Astrocyte of the spinal cord (primary cell): ENCODE results near the gene PRICKLE4.

ENCODE experiments used
- DNase-seq: peaks from one replicate; pipeline ENCODE4 v3.0.0; 2011; ENCODE audit warnings: low read depth, low spot score
- H3K4me3 ChIP-seq: 2 replicates; pipeline ENCODE4 v1.5.1; 2011; ENCODE audit warnings: low read depth, mild to moderate bottlenecking, low read length, moderate library complexity
- CTCF ChIP-seq: IDR thresholded peaks from 2 replicates; pipeline ENCODE4 v1.5.1; 2012; ENCODE audit warnings: low read depth, mild to moderate bottlenecking, low read length, inconsistent platforms
- in situ Hi-C: cut with HindIII; loops from 2 replicates; pipeline ENCODE4 v1.10.0; 2017; ENCODE audit warnings: low sequenced_read_pairs

Gene PRICKLE4

GRCh38 chr6:41747256-41748101 lies 33.1 kb upstream of the PRICKLE4 start, which contains the start of gene PGC:
Gene PGC (minus strand): TSS chr6:41747397. CDS start chr6:41747334, 63 bp downstream.
- no peak for TF ChIP-seq CTCF
- in situ Hi-C loops, result no loop called here
- H3K4me3 ChIP-seq, result no peak within 1 kb of the TSS
- no peak for DNase-seq

GRCh38 chr6:41748102-41748477 lies 32.5 kb upstream of the PRICKLE4 start:
- DNase-seq, result no peak
- no peak overlapping the region for H3K4me3 ChIP-seq
- in situ Hi-C loops, result no loop called here
- TF ChIP-seq CTCF, result no peak

GRCh38 chr6:41748542-41748941 lies 32.0 kb upstream of the PRICKLE4 start:
- no peak for TF ChIP-seq CTCF

GRCh38 chr6:41750374-41750773 lies 30.2 kb upstream of the PRICKLE4 start:
- in situ Hi-C loops, result no loop called here
- H3K4me3 ChIP-seq, result no peak overlapping the region
- no peak for TF ChIP-seq CTCF
- DNase-seq, result no peak

More at GRCh38 chr6:41748542-41748941, 32.0 kb upstream of the PRICKLE4 start:
- H3K4me3 ChIP-seq, result no peak overlapping the region
- in situ Hi-C loops, result no loop called here
- no peak for DNase-seq

GRCh38 chr6:41755895-41756294 lies 24.7 kb upstream of the PRICKLE4 start:
- H3K4me3 ChIP-seq, result no peak overlapping the region
- no peak for DNase-seq
- in situ Hi-C loops, result no loop called here
- TF ChIP-seq CTCF, result no peak

- in situ Hi-C loops, result no loop called here
- TF ChIP-seq CTCF, result no peak
- no peak overlapping the region for H3K4me3 ChIP-seq
- no peak for DNase-seq
These were observed 24.2 kb upstream of the PRICKLE4 start for GRCh38 chr6:41756354-41756753.
